Naive B cell (primary cell): ENCODE data around the gene MEIOC. TPM values are rescaled to one million over a fixed set of nuclear protein-coding genes. Genes with fewer than 3 reads are reported as not detected.
A peak's percentile ranks its signal among the peaks of the same experiment; 100 is the strongest.
"Not testable (repeated sequence)": the region's sequence is repeated elsewhere in the genome, so short reads cannot be mapped to it uniquely, and the experiment has no call there.

Source experiments
- ATAC-seq, 2 donors: fragments of 150-1000 bp; cut with Tn5 transposase; 2 replicates each; pipeline ENCODE4 v1.10.0; 2021; ENCODE audit warnings: low read depth in 2 of 2, mild to moderate bottlenecking in 2 of 2, moderate library complexity in 2 of 2
- DNase-seq: peaks from one replicate; pipeline ENCODE4 v3.0.0; 2022
- H3K27ac Mint-ChIP-seq, 6 donors: one replicate each; pipeline ENCODE4 v1.8.0; 2020 to 2022; ENCODE audit warnings: mild to moderate bottlenecking in 6 of 6, mixed read lengths in 6 of 6, moderate library complexity in 5 of 6, inconsistent platforms in 2 of 6
- H3K27me3 Mint-ChIP-seq, 3 donors: one replicate each; pipeline ENCODE4 v1.8.0; 2021 to 2022; ENCODE audit warnings: mixed read lengths in 3 of 3, mild to moderate bottlenecking in 1 of 3
- H3K36me3 Mint-ChIP-seq, 2 donors: one replicate each; pipeline ENCODE4 v1.8.0; 2020 to 2022; ENCODE audit warnings: mixed read lengths in 2 of 2, inconsistent platforms in 1 of 2, mild to moderate bottlenecking in 1 of 2
- H3K4me1 Mint-ChIP-seq, 3 donors: one replicate each; pipeline ENCODE4 v1.8.0; 2020 to 2022; ENCODE audit warnings: mixed read lengths in 3 of 3, inconsistent platforms in 1 of 3, mild to moderate bottlenecking in 1 of 3, moderate library complexity in 1 of 3
- H3K4me3 Mint-ChIP-seq, 8 donors: one replicate each; pipeline ENCODE4 v1.8.0; 2020 to 2022; ENCODE audit warnings: mild to moderate bottlenecking in 8 of 8, mixed read lengths in 8 of 8, moderate library complexity in 8 of 8, inconsistent platforms in 2 of 8
- H3K9me3 Mint-ChIP-seq, 7 donors: one replicate each; pipeline ENCODE4 v1.8.0; 2020 to 2022; ENCODE audit warnings: mixed read lengths in 7 of 7, mild to moderate bottlenecking in 5 of 7, inconsistent platforms in 2 of 7, moderate library complexity in 1 of 7
- polyA plus RNA-seq, 6 donors: library from polyadenylated mRNA; unstranded; fragments of 300-500 nt; fragmentation: Illumina TruSeq; gene quantifications; one replicate each; pipeline ENCODE4 v1.2.3, GENCODE V29; 2021; ENCODE audit warnings: low read depth in 6 of 6

The MEIOC gene
- polyA plus RNA-seq, 6 donors from 2014 or later: 0.10 to 0.73 (median 0.43) TPM; not detected in 1

- not testable (repeated sequence) for ATAC-seq
These were observed 34.6 kb downstream of the MEIOC start for GRCh38 chr17:44690746-44691306.

GRCh38 chr17:44693609-44694008, 37.3 kb downstream of the MEIOC start:
- Mint-ChIP-seq H3K4me3 (no peak overlapping the region), H3K4me1 (peaks cover 16 to 18% (median 16%) of the 10 kb centered on the region in 3 donors), H3K27ac (no peak overlapping the region), H3K36me3 (no peaks in the 10 kb centered on the region), H3K27me3 (no peaks in the 10 kb centered on the region), H3K9me3 (no peaks in the 10 kb centered on the region)
- DNase-seq (no peak), ATAC-seq (no peak)

More at GRCh38 chr17:44690746-44691306, 34.6 kb downstream of the MEIOC start:
- DNase-seq, H3K36me3 Mint-ChIP-seq, H3K9me3 Mint-ChIP-seq, H3K27me3 Mint-ChIP-seq: not testable (repeated sequence)
- Mint-ChIP-seq H3K4me1 (peaks cover 17 to 25% (median 21%) of the 10 kb centered on the region in 3 donors), H3K27ac (peak overlapping the region; percentile 12 to 97 (median 85)), H3K4me3 (peak overlapping the region in 7 of 8 donors; percentile 64 to 100 (median 97))

GRCh38 chr17:44700288-44700687, 44.0 kb downstream of the MEIOC start:
- not testable (repeated sequence) for H3K36me3 Mint-ChIP-seq, H3K27me3 Mint-ChIP-seq, ATAC-seq, H3K4me1 Mint-ChIP-seq, H3K27ac Mint-ChIP-seq, H3K4me3 Mint-ChIP-seq, DNase-seq, H3K9me3 Mint-ChIP-seq

- H3K36me3 Mint-ChIP-seq: no peaks in the 10 kb centered on the region
- DNase-seq (no peak), ATAC-seq (peak in 1 of 2 donors; percentile 14)
- no peaks in the 10 kb centered on the region for H3K4me1 Mint-ChIP-seq
- H3K27me3 Mint-ChIP-seq: peaks cover 0 to 12% (median 4%) of the 10 kb centered on the region in 3 donors
- no peak overlapping the region for H3K27ac Mint-ChIP-seq
- H3K4me3 Mint-ChIP-seq: no peak overlapping the region
- H3K9me3 Mint-ChIP-seq: no peaks in the 10 kb centered on the region
These were observed 51.6 kb downstream of the MEIOC start for GRCh38 chr17:44707755-44708400.

- Mint-ChIP-seq H3K4me3 (no peak within 1 kb of the TSS), H3K9me3 (no peaks in the 10 kb centered on the region), H3K36me3 (no peaks in the 10 kb centered on the region), H3K4me1 (no peaks in the 10 kb centered on the region), H3K27me3 (peaks cover 0 to 12% (median 4%) of the 10 kb centered on the region in 3 donors), H3K27ac (no peak within 1 kb of the TSS)
- ATAC-seq (peak; percentile 87 to 95), DNase-seq (peak; percentile 85)
These were observed 52.4 kb downstream of the MEIOC start, which contains the start of gene DBF4B for GRCh38 chr17:44708401-44709263. DBF4B (plus strand) TSS chr17:44708665; CDS start chr17:44708821, 156 bp downstream.

- Mint-ChIP-seq H3K36me3 (no peaks in the 10 kb centered on the region), H3K9me3 (no peaks in the 10 kb centered on the region), H3K27ac (no peak overlapping the region), H3K4me1 (no peaks in the 10 kb centered on the region), H3K27me3 (no peaks in the 10 kb centered on the region), H3K4me3 (no peak overlapping the region)
- ATAC-seq: no peak
- DNase-seq: no peak
These were observed 63.2 kb downstream of the MEIOC start for GRCh38 chr17:44719444-44719843.

- ATAC-seq (no peak), DNase-seq (no peak)
- H3K27ac Mint-ChIP-seq: peak overlapping the region in 1 of 6 donors; percentile 60
- no peaks in the 10 kb centered on the region for H3K36me3 Mint-ChIP-seq
- H3K4me1 Mint-ChIP-seq: no peaks in the 10 kb centered on the region
- H3K9me3 Mint-ChIP-seq: no peaks in the 10 kb centered on the region
- no peak overlapping the region for H3K4me3 Mint-ChIP-seq
- H3K27me3 Mint-ChIP-seq: no peaks in the 10 kb centered on the region
These were observed 66.0 kb downstream of the MEIOC start for GRCh38 chr17:44722254-44722653.

Other genes with a start within 250 kb of the MEIOC start
- 10 to 100 TPM in 5 of 6 donors, 1 to 10 TPM in 1; 9.9 to 79.3 (median 38.6) TPM for gene GPATCH8, start 153.1 kb upstream of the MEIOC start, polyA plus RNA-seq
- gene FZD2, start 99.0 kb upstream of the MEIOC start, polyA plus RNA-seq: under 1 TPM; 0.21 to 0.52 (median 0.41) TPM
- gene CCDC43, start 33.3 kb downstream of the MEIOC start, polyA plus RNA-seq: 10 to 100 TPM in 4 of 6 donors, 1 to 10 TPM in 2; 3.7 to 13.8 (median 11.1) TPM
- gene DBF4B, start 52.2 kb downstream of the MEIOC start, polyA plus RNA-seq: 1 to 10 TPM in 3 of 6 donors, under 1 TPM in 3; 0.40 to 1.7 (median 0.79) TPM
- gene ADAM11, start 102.5 kb downstream of the MEIOC start, polyA plus RNA-seq: under 1 TPM in 1 of 6 donors, not detected in 5; 0.13 TPM
- not detected for gene GJC1, start 173.8 kb downstream of the MEIOC start, polyA plus RNA-seq
- gene HIGD1B, start 191.4 kb downstream of the MEIOC start, polyA plus RNA-seq: not detected
- 10 to 100 TPM; 45.4 to 92.7 (median 66.5) TPM for gene EFTUD2, start 243.0 kb downstream of the MEIOC start, polyA plus RNA-seq